GM12873 (cell line): Measurements from ENCODE around the gene CAPN11.

Experiments
- CTCF ChIP-seq: IDR thresholded peaks from 2 replicates; pipeline ENCODE4 v1.5.1; 2012; ENCODE audit warnings: low read depth, mild to moderate bottlenecking, moderate library complexity, low read length, control low read depth; ENCODE audit not compliant: insufficient read depth; ENCODE audit errors: missing control alignments

The CAPN11 gene

GRCh38 chr6:44158770-44159228 is at the start of gene CAPN11:
Gene CAPN11 (plus strand): TSS chr6:44158820. CDS start chr6:44158849, 29 bp downstream.
- no peak for TF ChIP-seq CTCF

- no peak for TF ChIP-seq CTCF
Measured at GRCh38 chr6:44109212-44109611, 49.4 kb upstream of the CAPN11 start.

- no peak for TF ChIP-seq CTCF
Measured at GRCh38 chr6:44110005-44110676, 48.5 kb upstream of the CAPN11 start.

GRCh38 chr6:44110966-44111365 is 47.7 kb upstream of the CAPN11 start:
- TF ChIP-seq CTCF = no peak

- no peak for TF ChIP-seq CTCF
Measured at GRCh38 chr6:44111434-44112417, 46.9 kb upstream of the CAPN11 start.

- peak; percentile 43 for TF ChIP-seq CTCF
Measured at GRCh38 chr6:44113414-44113813, 45.2 kb upstream of the CAPN11 start.

- TF ChIP-seq CTCF = no peak
Measured at GRCh38 chr6:44115866-44116265, 42.8 kb upstream of the CAPN11 start.
